ENCODE measurements around the gene PSMD14. TPM values are rescaled to one million over a fixed set of nuclear protein-coding genes. Genes with fewer than 3 reads are reported as not detected.

The PSMD14 gene
- total and polyA plus RNA-seq, 8 donors: 5.4 to 19.7 (median 15.0) TPM

GRCh38 chr2:161423421-161424393 is 115.5 kb downstream of the PSMD14 start:
- H3K27ac ChIP-seq: no peak overlapping the region
- ATAC-seq: peak in 3 of 4 donors; percentile 50 to 84 (median 66)
- FAIRE-seq: no peak
- H3K9me3 ChIP-seq: no peaks in the 10 kb centered on the region
- WGBS, 2 donors: 8% methylated on average over 112 to 125 of the region's 125 CpGs
- DNase-seq: peak in 2 of 6 donors; percentile 65
- intact Hi-C loops (cut with DNase I): no loop called here
- TF ChIP-seq, protein P1, sequence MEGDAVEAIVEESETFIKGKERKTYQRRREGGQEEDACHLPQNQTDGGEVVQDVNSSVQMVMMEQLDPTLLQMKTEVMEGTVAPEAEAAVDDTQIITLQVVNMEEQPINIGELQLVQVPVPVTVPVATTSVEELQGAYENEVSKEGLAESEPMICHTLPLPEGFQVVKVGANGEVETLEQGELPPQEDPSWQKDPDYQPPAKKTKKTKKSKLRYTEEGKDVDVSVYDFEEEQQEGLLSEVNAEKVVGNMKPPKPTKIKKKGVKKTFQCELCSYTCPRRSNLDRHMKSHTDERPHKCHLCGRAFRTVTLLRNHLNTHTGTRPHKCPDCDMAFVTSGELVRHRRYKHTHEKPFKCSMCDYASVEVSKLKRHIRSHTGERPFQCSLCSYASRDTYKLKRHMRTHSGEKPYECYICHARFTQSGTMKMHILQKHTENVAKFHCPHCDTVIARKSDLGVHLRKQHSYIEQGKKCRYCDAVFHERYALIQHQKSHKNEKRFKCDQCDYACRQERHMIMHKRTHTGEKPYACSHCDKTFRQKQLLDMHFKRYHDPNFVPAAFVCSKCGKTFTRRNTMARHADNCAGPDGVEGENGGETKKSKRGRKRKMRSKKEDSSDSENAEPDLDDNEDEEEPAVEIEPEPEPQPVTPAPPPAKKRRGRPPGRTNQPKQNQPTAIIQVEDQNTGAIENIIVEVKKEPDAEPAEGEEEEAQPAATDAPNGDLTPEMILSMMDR (IDR thresholded peaks at IDR 0.05): no peak
- peak overlapping the region in 1 of 4 donors; percentile 41 for H3K4me3 ChIP-seq
- H3K36me3 ChIP-seq: no peaks in the 10 kb centered on the region
- H3K27me3 ChIP-seq: peaks cover 5 to 86% (median 29%) of the 10 kb centered on the region in 4 donors
- H3K4me1 ChIP-seq: peaks cover 2 to 8% (median 3%) of the 10 kb centered on the region in 3 donors

GRCh38 chr2:161424394-161424769 is 116.2 kb downstream of the PSMD14 start:
- intact Hi-C loops (cut with DNase I): no loop called here

DNA sequence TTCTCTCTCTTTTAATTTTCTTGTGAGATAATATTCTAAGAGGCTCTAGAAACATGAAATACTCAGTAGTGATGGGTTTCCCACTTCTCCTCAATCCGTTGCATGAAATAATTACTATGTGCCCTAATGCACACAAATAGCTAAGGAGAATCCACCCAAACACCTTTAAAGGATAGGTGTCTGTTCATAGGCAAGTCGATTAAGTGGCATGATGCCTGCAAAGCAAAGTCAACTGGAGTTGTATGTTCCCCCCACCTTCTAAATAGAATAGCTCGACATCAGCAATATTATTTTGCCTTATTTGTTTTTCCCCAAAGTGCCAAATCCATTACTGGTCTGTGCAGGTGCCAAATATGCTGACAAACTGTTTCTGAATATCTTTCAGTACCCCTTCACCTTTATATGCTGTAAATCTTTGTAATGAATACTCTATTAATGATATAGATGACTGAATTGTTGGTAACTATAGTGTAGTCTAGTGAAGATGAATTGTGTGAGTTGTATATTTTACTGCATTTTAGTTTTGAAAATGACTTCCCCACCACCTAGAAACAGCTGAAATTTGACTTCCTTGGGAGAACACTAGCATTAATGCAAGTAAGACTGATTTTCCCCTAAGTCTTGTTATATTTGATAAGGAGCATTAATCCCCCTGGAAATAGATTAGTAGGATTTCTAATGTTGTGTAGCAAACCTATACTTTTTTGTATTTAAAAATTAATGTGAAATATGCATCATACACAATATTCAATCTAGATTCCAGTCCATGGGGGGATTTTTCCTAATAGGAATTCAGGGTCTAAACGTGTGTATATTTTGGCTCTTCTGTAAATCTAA is 116.9 kb downstream of the PSMD14 start:
- DNase-seq: no peak
- Histone ChIP-seq H3K4me1 (peaks cover 0 to 2% (median 0%) of the 10 kb centered on the region in 3 donors), H3K9me3 (no peaks in the 10 kb centered on the region), H3K36me3 (no peaks in the 10 kb centered on the region), H3K27me3 (peaks cover 4 to 74% (median 26%) of the 10 kb centered on the region in 4 donors), H3K4me3 (no peak overlapping the region), H3K27ac (no peak overlapping the region)
- TF ChIP-seq, protein P1 (IDR thresholded peaks at IDR 0.05): no peak
- ATAC-seq: no peak
- WGBS, 2 donors: 21 to 26% methylated on average over 4 of the region's 4 CpGs
- no peak for FAIRE-seq
- intact Hi-C loops (cut with DNase I): no loop called here

More at GRCh38 chr2:161424394-161424769, 116.2 kb downstream of the PSMD14 start:
- Histone ChIP-seq H3K27ac (no peak overlapping the region), H3K27me3 (peaks cover 4 to 81% (median 28%) of the 10 kb centered on the region in 4 donors), H3K9me3 (no peaks in the 10 kb centered on the region), H3K4me1 (peaks cover 0 to 2% (median 0%) of the 10 kb centered on the region in 3 donors), H3K4me3 (peak overlapping the region in 1 of 4 donors; percentile 41), H3K36me3 (no peaks in the 10 kb centered on the region)
- no peak for DNase-seq
- no peak for FAIRE-seq
- ATAC-seq: no peak
- WGBS, 2 donors: 17 to 20% methylated on average over 9 of the region's 9 CpGs
- TF ChIP-seq, protein P1 (IDR thresholded peaks at IDR 0.05): no peak

GRCh38 chr2:161425728-161426454 is 117.7 kb downstream of the PSMD14 start:
- DNase-seq: no peak
- H3K36me3 ChIP-seq: no peaks in the 10 kb centered on the region
- TF ChIP-seq, protein P1 (IDR thresholded peaks at IDR 0.05): no peak
- peaks cover 0 to 2% (median 0%) of the 10 kb centered on the region in 3 donors for H3K4me1 ChIP-seq
- H3K4me3 ChIP-seq: no peak overlapping the region
- FAIRE-seq: no peak
- H3K27me3 ChIP-seq: peaks cover 0 to 66% (median 24%) of the 10 kb centered on the region in 4 donors
- intact Hi-C loops (cut with DNase I): no loop called here
- no peak for ATAC-seq
- H3K27ac ChIP-seq: no peak overlapping the region
- H3K9me3 ChIP-seq: no peaks in the 10 kb centered on the region
- 29 to 32% methylated on average over 17 of the region's 17 CpGs for WGBS, 2 donors
